ENCODE data around the gene GPR27.
A peak's percentile ranks its signal among the peaks of the same experiment; 100 is the strongest.

GPR27 gene

DNA sequence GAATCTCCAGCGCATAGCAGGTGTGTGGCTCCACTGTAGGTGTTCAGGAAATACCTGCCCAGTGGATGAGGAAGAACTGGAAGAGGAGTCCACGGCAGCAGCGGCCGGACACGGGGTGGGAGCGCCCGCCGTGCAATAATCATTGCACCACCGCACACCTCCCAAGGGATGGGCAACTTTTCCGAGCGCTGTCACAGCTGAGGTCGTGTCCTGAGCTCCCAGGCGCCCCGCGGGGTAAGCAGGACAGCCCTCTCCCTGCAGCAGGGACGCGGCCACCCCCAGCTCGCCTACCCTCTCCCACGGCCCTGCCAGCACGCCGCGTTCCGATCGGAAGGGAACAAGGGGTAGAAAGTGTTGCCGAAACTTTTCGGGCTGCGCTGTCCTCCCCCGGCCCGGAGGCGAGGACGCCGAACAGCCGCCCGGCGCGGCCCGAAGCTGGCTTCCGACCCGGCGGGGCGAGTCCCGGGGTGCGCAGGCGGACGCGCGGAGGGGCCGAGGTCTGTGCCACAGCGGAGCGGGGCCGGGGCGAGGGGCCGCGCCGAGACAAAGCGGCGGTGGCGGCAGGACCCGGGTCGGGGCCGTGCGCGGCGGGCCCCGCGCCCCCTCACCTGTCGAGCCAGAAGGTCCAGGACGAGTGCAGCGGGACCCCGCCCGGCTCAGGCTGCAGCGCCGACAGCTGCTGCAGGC, 28.9 kb upstream of the GPR27 start:
- H3K27ac ChIP-seq: no peak overlapping the region
- H3K36me3 ChIP-seq: no peaks in the 10 kb centered on the region
- no peak for TF ChIP-seq CTCF (IDR thresholded peaks at IDR 0.05; ENCODE audit: low read depth, low read length)
- no peaks in the 10 kb centered on the region for H3K9me3 ChIP-seq (ENCODE audit: severe bottlenecking)
- DNase-seq: peak; percentile 55
- H3K4me3 ChIP-seq (ENCODE audit: low read depth, low read length): peak overlapping the region; percentile 76
- H3K27me3 ChIP-seq (ENCODE audit: insufficient read depth, low read depth, severe bottlenecking): no peaks in the 10 kb centered on the region

DNA sequence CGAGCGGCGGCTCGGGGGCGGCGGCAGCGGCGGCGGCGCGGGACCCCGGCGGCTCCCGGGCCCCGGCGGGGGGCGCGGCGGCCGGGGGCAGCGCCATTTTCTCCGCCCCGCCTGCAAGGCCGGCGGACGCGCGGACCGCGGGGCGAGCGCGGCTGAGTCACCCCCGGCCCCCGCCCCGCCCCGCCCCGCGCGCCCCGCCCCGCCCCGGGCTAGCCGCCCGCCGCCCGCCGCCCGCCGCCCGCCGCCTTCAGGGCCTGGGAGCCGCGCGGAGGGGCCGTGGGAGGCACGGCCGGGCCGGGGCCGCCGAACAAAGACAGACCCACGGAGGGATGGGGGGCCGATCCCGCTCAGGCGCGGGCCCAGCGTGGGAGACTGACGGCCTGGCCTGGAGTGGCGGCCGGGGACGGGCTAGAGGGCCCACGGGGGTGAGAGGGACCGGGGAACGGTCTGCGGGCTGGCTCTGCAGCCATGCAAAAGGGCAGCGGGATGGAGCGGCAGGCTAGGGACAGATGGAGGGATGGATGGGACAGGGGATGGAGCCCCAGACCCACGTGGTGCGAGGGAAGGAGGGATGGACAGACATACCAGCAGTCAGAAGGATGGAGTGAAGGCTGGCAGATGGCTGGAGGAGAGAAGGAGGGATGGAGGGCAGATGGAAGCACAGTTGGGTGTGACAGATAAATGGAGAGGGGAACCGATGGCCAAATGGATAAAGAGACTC, 28.2 kb upstream of the GPR27 start, which contains the start of gene EIF4E3:
EIF4E3 (minus strand) TSS at position 132 of the 721 bp plus-strand sequence; CDS start at position 97, 35 bp downstream.
- Histone ChIP-seq H3K36me3 (no peaks in the 10 kb centered on the region), H3K27ac (no peak within 1 kb of the TSS; the same call in 1 of the 2 replicates), H3K9me3 (ENCODE audit: severe bottlenecking) (no peaks in the 10 kb centered on the region), H3K27me3 (ENCODE audit: insufficient read depth, low read depth, severe bottlenecking) (no peaks in the 10 kb centered on the region), H3K4me3 (ENCODE audit: low read depth, low read length) (peak within 1 kb of the TSS; percentile 76)
- TF ChIP-seq CTCF (IDR thresholded peaks at IDR 0.05; ENCODE audit: low read depth, low read length): no peak
- DNase-seq: peak; percentile 48

- Histone ChIP-seq H3K9me3 (ENCODE audit: severe bottlenecking) (no peaks in the 10 kb centered on the region), H3K36me3 (no peaks in the 10 kb centered on the region), H3K27ac (no peak overlapping the region), H3K4me3 (ENCODE audit: low read depth, low read length) (no peak overlapping the region), H3K27me3 (ENCODE audit: insufficient read depth, low read depth, severe bottlenecking) (no peaks in the 10 kb centered on the region)
- no peak for TF ChIP-seq CTCF (IDR thresholded peaks at IDR 0.05; ENCODE audit: low read depth, low read length)
- no peak for DNase-seq
These were observed 27.5 kb upstream of the GPR27 start for GRCh38 chr3:71726146-71726545.

DNA sequence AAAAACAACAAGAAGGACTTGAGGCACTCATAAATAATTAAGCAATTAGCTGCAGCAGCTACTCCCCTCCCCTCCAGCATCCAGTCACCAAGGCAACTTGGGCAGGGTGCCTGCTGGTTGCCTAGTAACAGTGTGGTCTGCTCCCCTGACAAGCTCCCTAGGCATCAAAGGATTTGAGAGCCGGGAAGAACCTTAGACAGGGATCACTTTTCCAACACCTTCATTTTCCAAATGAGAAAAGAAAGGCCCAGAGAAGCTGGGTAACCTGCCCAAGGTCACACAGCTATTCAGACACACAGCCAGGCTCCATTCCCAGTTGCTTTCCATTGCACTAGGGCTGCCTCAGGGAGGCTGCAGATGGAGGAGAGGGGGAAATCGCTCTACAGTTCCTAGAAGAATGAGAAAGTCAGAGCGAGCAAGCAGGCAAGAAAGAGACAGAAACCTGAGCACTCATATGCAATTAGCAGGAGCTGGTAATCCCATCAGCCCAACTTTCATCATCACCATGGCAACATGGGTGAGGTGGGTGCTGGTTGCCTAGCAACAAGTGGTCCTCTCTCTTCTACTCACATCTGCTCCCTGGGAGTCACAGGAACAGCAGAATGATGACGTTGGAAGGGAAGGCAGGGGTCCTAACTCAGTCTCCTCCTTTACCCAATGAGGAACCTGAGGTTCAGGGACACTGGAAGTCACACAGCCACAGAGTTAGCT, 24.9 kb upstream of the GPR27 start:
- no peak for DNase-seq
- no peaks in the 10 kb centered on the region for H3K27me3 ChIP-seq (ENCODE audit: insufficient read depth, low read depth, severe bottlenecking)
- no peaks in the 10 kb centered on the region for H3K36me3 ChIP-seq
- no peaks in the 10 kb centered on the region for H3K9me3 ChIP-seq (ENCODE audit: severe bottlenecking)
- TF ChIP-seq CTCF (IDR thresholded peaks at IDR 0.05; ENCODE audit: low read depth, low read length): no peak
- H3K27ac ChIP-seq: no peak overlapping the region
- no peak overlapping the region for H3K4me3 ChIP-seq (ENCODE audit: low read depth, low read length)

- H3K27me3 ChIP-seq (ENCODE audit: insufficient read depth, low read depth, severe bottlenecking): no peaks in the 10 kb centered on the region
- no peak overlapping the region for H3K27ac ChIP-seq
- no peak overlapping the region for H3K4me3 ChIP-seq (ENCODE audit: low read depth, low read length)
- no peaks in the 10 kb centered on the region for H3K36me3 ChIP-seq
- TF ChIP-seq CTCF (IDR thresholded peaks at IDR 0.05; ENCODE audit: low read depth, low read length): no peak
- H3K9me3 ChIP-seq (ENCODE audit: severe bottlenecking): no peaks in the 10 kb centered on the region
- DNase-seq: no peak
These were observed 21.0 kb upstream of the GPR27 start for GRCh38 chr3:71732637-71733036.
